GM18861 (cell line): ENCODE results near the gene COL1A1.

Experiments
- ATAC-seq: cut with Tn5 transposase; IDR thresholded peaks from one replicate; pipeline ENCODE4 v1.9.1; 2021; ENCODE audit not compliant: unreplicated experiment

COL1A1 gene

GRCh38 chr17:50213026-50214022 is 11.9 kb upstream of the COL1A1 start:
- peak; percentile 64 for ATAC-seq

DNA sequence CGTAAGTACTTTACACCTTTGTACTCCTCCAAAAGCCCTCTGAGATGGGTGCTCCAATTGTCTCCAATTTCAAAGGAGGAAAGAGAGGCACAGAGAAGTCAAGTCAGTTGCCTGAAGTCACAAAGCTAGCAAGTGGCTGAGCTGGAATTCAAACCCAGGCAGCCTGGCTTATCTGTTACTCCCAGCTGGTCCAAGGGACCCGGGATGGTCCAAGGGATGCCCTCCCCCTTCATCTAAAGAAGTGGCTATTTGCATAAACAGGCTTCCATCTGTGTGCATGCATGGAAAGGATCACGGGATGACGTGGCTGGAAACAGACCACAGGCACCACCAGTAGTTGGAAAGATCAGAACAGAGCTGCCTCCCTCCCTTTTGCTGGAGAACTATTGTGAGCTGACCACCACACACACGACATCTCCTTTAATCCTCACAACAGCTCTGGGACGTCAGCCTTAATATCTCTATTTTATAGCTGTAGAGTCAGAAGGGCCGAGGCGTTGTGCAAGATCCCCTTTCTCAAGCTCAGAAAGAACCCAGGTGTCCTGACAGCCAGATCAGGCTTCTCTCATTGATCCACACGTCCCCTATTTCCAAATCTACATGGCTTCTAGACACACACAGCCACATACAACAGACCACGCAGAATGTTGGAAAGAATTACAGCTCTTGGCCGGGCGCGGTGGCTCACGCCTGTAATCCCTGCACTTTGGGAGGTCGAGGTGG is 10.9 kb upstream of the COL1A1 start:
- no peak for ATAC-seq

DNA sequence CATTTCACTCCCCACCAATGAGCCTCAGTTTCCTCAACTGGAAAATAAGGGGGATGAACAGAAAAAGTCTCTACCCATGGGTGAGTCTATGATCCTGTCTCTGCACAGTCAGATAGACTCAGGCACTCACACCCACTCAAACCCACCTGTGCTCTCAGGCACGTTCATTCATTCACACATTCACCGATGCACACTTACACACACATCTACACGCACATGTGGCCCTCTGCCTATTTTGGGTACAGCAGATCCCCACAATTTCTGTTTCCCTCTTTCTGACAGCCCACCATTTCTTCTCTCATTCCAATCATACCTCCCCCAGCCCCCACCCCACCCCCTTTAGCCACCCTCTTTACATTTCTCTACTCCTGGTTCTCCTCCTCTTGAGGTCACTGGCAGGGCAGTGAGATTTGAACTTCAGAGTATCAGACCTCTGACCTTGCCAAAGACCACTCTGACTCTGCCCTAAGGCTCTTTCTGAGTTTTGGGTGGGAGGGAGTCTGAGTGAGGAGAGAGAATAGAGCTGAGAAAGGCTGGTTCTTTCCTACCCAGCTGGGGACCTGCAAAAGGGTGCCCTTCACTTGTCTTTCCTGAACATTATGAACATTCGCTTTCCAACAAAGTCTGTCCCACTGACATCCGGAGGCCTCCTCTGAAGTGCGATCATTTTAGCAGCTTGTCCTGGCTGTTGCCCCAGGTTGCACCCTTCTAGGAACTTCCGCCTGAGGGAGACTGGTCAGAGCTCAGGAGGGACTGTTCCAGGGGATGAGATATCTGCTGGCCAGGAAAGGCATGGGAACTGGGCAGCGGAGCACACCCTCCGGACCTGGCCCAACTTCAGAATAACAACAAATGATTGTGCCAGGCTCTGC is 10.1 kb upstream of the COL1A1 start:
- no peak for ATAC-seq

- no peak for ATAC-seq
Observed at GRCh38 chr17:50210240-50211225, 9.1 kb upstream of the COL1A1 start.

DNA sequence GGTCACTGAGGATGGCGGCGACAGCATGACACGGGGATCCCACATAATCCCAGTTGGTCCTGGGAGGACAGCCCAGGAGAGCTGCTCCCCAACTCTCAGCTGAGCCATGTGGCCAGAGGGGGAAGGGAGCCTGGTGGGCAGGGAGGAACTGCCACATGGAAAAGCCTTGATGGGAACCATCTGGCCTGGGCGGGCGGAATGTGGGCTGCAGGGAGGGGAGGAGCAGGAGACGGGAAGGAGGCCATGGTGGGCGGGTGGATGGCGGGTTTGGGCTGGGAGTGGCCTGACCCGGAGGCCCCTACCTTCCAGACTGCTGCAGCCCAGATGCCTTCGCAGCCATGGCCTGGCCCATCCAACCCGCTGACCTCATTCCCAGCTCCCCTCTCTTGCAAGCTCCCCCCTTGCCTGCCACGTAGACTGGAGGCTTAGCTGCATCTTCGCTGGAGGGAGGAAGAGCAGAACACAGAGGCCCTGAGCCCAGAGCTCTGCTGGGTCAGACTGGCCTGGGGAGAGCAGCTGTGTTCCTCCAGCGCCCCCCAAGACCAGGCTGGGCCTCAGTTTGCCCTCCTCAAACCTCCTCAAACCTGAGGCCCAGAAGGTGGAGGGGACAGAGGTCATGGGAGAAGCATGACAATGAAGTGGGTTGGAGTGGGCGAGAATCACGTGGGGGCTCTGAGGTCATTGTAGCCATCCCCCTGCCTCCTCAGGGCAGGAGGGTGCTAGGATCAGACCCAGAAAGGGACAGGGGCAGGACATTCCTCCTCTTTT is 8.2 kb upstream of the COL1A1 start:
- ATAC-seq, result no peak

DNA sequence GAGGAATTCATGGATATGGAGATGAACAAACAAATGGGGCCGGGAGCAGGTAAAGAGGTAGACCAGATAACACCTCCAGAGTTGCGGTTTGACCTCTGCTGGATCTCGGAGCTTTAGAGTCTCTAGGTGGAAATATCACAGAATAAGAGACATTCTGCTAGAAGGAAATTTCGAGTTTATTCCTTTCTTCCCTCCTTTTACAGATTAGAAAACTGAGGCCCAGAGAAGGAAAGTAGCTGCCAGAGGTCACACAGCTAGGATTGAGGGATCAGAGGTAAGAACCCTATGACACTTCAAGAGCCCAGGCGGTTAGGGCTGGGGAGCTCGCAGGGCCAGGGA is 7.7 kb upstream of the COL1A1 start:
- no peak for ATAC-seq

- ATAC-seq, result no peak
Observed at GRCh38 chr17:50208611-50209061, 7.2 kb upstream of the COL1A1 start.

DNA sequence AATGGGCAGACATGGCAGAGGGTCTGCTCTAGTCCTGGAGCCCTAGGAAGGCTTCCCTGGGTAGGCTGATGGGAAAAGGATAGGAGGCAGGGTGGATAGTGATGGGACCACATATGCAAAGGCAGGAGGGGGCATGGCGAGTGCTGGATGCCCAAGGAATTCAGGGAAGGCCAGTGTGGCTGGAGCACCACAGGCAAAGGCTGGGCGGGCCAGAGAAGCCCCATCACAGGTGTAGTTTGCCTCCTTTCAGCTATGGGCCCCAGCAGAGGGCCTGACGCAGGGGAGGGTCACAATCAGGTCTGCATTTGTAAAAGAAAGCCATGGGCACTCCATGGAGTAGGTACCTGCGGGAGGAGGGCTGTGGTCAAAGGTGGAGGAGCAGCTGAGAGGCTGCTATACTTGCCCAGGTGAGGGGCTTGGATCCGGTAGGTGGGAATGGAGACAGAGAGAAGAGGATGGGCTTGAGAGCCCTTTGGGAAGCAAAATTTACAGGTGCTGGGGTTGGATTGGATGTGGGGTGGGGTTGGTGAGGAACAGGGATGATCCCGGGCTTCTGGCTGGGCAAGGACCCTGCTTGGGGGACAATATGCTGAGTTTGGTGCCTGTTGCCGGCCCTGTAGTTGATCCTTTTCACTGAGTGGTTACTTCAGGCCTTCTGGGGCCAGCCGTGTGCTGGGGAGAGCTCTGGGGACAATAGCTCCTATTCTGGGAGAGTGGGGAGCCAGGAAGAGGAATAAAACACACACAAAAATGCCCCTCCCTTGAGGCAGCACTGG is 6.5 kb upstream of the COL1A1 start:
- no peak for ATAC-seq

DNA sequence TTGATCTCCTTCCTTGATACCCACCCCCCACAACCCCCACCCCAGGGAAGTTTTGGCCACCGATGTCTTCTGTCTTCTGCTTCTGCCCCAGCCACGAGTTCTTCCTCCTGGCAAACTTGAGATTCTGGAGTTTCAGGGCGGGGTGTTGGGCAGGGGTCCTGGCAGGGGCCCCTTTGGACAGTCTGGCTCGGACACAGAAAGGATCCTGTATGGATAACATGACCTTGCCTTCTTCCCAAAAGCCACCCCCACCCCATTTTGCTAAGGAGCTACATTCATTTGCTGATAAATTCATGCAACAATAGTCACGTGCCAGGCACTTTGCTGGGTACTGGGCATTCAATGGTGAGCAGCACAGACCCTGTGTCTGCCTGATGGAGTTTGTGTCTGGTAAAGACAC is 5.9 kb upstream of the COL1A1 start:
- no peak for ATAC-seq

GRCh38 chr17:50206604-50207293 is 5.3 kb upstream of the COL1A1 start:
- no peak for ATAC-seq

GRCh38 chr17:50205963-50206505 is 4.6 kb upstream of the COL1A1 start:
- no peak for ATAC-seq

DNA sequence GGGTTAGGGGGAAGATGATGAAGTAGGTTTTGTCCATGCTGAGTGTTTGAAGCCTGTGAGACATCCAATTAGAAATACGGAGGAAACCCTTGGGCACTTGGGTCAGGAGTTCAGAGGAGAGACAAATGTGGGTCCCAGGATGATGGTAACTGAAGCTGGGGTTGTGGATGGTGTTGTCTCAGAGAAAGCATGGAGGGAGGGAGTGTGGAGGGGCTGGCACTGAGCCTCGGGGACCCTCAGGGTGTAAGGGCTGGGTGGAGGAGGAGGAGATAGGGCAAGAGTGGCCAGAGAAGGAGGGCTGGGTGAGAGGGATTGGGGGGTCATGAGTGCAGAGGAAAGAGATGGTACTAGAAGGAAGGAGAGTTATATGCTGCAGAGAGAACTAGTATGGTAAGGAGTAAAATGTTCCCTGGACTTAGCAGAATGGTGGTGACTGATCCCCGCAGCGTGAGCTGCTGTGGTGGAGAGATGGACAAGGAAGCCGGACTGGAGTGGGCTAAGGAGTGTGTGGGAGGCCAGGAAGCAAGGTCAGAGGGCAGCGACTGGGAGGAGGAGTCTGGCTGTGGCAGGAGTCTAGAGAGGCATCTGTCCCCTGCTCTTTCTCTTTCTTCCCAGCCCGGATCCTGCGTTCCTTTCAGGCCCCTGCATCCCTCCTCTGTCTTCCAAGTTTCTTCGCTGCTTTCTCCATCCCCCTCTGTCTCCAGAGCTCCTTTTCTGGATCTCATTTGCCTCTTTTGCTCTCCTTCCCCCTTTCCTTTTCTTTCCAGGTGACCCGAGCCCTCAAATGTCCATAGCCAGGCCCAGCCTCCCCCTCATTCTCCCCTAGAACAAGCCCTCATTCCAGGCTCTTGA is 3.9 kb upstream of the COL1A1 start:
- ATAC-seq, result no peak

DNA sequence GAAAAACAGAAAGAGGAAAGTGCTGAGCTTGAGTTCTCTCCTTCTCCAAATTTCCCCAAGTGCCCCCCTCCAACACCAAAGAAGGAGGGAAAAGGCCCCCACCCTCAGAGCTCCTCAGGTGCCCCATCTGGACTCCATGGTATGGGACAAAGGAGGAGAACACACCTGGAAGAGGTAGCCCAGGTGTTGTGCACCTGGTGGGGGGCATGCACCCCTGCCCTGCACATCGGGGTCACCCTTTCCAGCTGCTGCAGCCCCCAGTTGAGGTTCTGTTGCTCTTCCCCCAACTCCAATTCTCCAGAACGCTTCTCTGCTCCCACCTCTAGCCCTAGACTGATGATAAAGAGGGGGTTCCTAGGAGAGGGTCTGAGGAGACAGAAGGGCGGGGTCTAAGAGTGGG is 3.0 kb upstream of the COL1A1 start:
- ATAC-seq, result no peak

DNA sequence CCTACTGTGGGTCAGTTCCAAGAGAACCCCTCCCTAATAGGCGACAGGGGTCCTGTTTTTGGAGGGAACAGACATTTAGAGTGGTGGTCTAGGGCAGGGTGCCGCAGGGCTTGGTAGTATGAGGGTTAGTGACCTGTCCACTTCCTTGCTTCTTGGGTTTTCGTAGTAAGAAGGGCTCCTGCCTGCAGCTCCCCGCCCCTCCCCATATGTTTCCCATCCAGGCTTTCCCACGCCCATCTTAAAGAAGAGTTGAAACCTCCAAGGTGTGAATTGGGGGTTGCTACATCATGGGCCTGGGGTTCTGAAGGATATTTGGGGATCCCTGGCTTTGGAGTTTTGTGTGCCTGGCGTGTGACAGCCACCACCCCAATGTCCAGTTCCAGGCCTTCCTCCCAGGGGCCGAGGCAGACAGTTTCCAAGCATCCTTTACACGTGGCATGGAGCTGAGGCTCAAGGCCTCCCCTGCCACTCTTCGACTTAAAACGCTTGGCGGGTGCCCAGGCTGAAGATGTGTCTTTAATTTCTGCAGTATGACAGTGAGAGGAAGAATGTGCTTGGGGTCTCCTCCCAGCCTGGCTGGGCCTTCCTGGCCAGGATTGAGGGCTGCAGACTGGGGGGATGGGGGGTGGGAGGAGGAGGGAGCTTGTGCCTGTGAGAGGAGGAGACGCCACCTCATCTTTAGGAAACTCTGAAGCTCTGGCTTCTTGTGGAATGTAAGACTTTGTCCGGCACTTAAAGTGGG is 2.3 kb upstream of the COL1A1 start:
- ATAC-seq, result no peak

- no peak for ATAC-seq
Observed at GRCh38 chr17:50203086-50203485, 1.7 kb upstream of the COL1A1 start.
